Measurements from ENCODE around the gene CAST.

- no peak for TF ChIP-seq CTCF (tag by site-specific recombination; IDR thresholded peaks at IDR 0.05)
- no peak for TF ChIP-seq SP2 (tag by site-specific recombination; IDR thresholded peaks at IDR 0.05)
Observed at GRCh38 chr5:96657068-96657467, 5.1 kb upstream of the CAST start.

Measured in HEK293 (cell line).